ENCODE results near the gene ARHGAP31.

ARHGAP31 gene

DNA sequence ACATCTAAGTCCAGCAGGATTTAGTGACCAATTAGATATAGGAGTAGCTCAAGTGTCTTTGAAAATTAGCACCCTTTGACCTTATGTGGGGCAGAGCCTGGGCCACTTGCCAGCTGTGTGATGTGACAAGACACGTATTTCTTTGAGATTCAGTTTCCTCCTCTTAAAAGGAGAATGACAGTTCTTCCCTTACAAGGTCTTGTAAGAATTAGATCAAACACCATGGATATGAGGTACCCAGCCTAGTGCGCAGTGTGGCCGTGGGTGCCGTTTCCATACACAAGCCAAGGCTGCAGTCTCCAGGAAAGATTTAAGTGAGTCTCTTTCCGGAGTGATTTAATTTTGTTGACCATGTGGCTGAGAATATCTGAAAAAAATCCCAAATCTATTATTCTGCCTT is 46.3 kb downstream of the ARHGAP31 start (continued):
- TF ChIP-seq ZNF654 (tag by site-specific recombination; IDR thresholded peaks at IDR 0.05; ENCODE audit: low read depth) (no peak), ZNF660 (tag by site-specific recombination; IDR thresholded peaks at IDR 0.05) (no peak), ZNF791 (tag by site-specific recombination; IDR thresholded peaks at IDR 0.05) (no peak), KLF7 (tag by site-specific recombination; IDR thresholded peaks at IDR 0.05; ENCODE audit: borderline replicate concordance) (no peak), ZNF311 (tag by site-specific recombination; IDR thresholded peaks at IDR 0.05; ENCODE audit: borderline replicate concordance) (no peak), ZNF184 (tag by site-specific recombination; IDR thresholded peaks at IDR 0.05) (no peak), ZNF10 (tag by site-specific recombination; IDR thresholded peaks at IDR 0.05) (no peak)
- TF ChIP-seq, protein P1, sequence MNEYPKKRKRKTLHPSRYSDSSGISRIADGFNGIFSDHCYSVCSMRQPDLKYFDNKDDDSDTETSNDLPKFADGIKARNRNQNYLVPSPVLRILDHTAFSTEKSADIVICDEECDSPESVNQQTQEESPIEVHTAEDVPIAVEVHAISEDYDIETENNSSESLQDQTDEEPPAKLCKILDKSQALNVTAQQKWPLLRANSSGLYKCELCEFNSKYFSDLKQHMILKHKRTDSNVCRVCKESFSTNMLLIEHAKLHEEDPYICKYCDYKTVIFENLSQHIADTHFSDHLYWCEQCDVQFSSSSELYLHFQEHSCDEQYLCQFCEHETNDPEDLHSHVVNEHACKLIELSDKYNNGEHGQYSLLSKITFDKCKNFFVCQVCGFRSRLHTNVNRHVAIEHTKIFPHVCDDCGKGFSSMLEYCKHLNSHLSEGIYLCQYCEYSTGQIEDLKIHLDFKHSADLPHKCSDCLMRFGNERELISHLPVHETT (tag by site-specific recombination; IDR thresholded peaks at IDR 0.05): no peak
- TF ChIP-seq, protein P2, sequence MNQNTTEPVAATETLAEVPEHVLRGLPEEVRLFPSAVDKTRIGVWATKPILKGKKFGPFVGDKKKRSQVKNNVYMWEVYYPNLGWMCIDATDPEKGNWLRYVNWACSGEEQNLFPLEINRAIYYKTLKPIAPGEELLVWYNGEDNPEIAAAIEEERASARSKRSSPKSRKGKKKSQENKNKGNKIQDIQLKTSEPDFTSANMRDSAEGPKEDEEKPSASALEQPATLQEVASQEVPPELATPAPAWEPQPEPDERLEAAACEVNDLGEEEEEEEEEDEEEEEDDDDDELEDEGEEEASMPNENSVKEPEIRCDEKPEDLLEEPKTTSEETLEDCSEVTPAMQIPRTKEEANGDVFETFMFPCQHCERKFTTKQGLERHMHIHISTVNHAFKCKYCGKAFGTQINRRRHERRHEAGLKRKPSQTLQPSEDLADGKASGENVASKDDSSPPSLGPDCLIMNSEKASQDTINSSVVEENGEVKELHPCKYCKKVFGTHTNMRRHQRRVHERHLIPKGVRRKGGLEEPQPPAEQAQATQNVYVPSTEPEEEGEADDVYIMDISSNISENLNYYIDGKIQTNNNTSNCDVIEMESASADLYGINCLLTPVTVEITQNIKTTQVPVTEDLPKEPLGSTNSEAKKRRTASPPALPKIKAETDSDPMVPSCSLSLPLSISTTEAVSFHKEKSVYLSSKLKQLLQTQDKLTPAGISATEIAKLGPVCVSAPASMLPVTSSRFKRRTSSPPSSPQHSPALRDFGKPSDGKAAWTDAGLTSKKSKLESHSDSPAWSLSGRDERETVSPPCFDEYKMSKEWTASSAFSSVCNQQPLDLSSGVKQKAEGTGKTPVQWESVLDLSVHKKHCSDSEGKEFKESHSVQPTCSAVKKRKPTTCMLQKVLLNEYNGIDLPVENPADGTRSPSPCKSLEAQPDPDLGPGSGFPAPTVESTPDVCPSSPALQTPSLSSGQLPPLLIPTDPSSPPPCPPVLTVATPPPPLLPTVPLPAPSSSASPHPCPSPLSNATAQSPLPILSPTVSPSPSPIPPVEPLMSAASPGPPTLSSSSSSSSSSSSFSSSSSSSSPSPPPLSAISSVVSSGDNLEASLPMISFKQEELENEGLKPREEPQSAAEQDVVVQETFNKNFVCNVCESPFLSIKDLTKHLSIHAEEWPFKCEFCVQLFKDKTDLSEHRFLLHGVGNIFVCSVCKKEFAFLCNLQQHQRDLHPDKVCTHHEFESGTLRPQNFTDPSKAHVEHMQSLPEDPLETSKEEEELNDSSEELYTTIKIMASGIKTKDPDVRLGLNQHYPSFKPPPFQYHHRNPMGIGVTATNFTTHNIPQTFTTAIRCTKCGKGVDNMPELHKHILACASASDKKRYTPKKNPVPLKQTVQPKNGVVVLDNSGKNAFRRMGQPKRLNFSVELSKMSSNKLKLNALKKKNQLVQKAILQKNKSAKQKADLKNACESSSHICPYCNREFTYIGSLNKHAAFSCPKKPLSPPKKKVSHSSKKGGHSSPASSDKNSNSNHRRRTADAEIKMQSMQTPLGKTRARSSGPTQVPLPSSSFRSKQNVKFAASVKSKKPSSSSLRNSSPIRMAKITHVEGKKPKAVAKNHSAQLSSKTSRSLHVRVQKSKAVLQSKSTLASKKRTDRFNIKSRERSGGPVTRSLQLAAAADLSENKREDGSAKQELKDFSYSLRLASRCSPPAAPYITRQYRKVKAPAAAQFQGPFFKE (tag by site-specific recombination; IDR thresholded peaks at IDR 0.05; ENCODE audit: borderline replicate concordance): no peak
- TF ChIP-seq, protein P3, sequence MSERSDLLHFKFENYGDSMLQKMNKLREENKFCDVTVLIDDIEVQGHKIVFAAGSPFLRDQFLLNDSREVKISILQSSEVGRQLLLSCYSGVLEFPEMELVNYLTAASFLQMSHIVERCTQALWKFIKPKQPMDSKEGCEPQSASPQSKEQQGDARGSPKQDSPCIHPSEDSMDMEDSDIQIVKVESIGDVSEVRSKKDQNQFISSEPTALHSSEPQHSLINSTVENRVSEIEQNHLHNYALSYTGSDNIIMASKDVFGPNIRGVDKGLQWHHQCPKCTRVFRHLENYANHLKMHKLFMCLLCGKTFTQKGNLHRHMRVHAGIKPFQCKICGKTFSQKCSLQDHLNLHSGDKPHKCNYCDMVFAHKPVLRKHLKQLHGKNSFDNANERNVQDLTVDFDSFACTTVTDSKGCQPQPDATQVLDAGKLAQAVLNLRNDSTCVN (tag by site-specific recombination; optimal IDR thresholded peaks at IDR 0.05): no peak

DNA sequence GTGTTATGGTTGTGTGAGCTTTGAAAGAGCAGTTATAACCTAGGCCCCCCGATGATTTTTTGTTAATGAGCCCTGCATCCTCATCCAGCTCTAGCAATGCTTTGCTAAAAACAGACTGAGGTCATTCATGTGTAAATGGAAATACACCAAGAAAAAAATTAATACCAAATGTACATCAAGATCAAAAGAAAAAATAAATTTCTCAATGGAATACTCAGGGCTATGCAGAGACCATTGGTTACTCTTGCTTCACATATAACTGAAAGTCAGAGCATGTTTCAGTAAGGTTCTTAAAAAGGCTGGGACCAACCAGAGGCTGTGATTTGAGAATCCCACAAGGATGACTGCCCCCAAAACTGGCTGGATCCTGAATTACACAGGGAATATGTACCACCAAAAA is 48.0 kb downstream of the ARHGAP31 start:
- Histone ChIP-seq H3K27ac (ENCODE audit: extremely low read depth, low read depth, low read length) (no peak overlapping the region), H3K9me3 (ENCODE audit: control insufficient read depth, insufficient read depth, low read depth, low read length) (no peaks in the 10 kb centered on the region), H3K4me3 (ENCODE audit: low read depth, low read length) (no peak overlapping the region), H3K36me3 (ENCODE audit: control insufficient read depth in 2 of 2, insufficient read depth in 1 of 2, low read length in 2 of 2) (no peaks in the 10 kb centered on the region), H3K4me1 (ENCODE audit: control insufficient read depth, insufficient read depth, low read length) (no peaks in the 10 kb centered on the region)
- ChIA-PET POLR2A (no interaction called here), CTCF (no interaction called here)
- TF ChIP-seq, protein P4, sequence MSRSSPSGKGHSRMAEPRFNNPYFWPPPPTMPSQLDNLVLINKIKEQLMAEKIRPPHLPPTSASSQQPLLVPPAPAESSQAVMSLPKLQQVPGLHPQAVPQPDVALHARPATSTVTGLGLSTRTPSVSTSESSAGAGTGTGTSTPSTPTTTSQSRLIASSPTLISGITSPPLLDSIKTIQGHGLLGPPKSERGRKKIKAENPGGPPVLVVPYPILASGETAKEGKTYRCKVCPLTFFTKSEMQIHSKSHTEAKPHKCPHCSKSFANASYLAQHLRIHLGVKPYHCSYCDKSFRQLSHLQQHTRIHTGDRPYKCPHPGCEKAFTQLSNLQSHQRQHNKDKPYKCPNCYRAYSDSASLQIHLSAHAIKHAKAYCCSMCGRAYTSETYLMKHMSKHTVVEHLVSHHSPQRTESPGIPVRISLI (tag by site-specific recombination; IDR thresholded peaks at IDR 0.05): no peak

DNA sequence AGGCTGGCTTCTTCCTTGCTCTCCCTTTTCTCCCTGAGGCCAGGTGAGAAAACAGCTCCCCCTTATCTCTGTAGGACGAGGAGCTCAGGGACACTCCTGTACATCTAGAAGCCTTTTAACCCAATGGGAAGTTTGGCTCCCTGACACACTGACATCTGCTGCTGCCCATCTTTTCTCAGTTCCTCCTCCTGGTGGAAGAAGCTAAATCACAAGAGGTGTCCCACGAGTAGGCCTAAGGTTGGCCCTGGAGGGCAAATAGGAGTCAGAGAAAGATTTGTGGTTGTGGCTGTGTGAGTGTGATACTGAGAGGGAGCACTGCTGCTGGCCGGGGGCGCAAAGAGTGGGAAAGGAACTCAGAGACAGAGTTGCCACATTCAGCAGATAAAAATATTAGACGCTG is 49.5 kb downstream of the ARHGAP31 start:
- no peak overlapping the region for H3K27ac ChIP-seq (ENCODE audit: extremely low read depth, low read depth, low read length)
- TF ChIP-seq ZNF133 (tag by site-specific recombination; IDR thresholded peaks at IDR 0.05) (no peak), ZNF785 (tag by site-specific recombination; IDR thresholded peaks at IDR 0.05) (no peak), BCL11B (tag by site-specific recombination; IDR thresholded peaks at IDR 0.05; ENCODE audit: low read depth) (no peak), ZNF335 (tag by site-specific recombination; conservative IDR thresholded peaks at IDR 0.05) (no peak), ZNF10 (tag by site-specific recombination; IDR thresholded peaks at IDR 0.05) (no peak), MZF1 (tag by site-specific recombination; IDR thresholded peaks at IDR 0.05; ENCODE audit: borderline replicate concordance) (no peak), ZNF302 (tag by site-specific recombination; IDR thresholded peaks at IDR 0.05; ENCODE audit: low read depth) (no peak), ZNF514 (tag by site-specific recombination; IDR thresholded peaks at IDR 0.05) (no peak), OSR2 (tag by site-specific recombination; IDR thresholded peaks at IDR 0.05) (no peak), ZBTB21 (tag by site-specific recombination; IDR thresholded peaks at IDR 0.05) (no peak)
- TF ChIP-seq, protein P5, sequence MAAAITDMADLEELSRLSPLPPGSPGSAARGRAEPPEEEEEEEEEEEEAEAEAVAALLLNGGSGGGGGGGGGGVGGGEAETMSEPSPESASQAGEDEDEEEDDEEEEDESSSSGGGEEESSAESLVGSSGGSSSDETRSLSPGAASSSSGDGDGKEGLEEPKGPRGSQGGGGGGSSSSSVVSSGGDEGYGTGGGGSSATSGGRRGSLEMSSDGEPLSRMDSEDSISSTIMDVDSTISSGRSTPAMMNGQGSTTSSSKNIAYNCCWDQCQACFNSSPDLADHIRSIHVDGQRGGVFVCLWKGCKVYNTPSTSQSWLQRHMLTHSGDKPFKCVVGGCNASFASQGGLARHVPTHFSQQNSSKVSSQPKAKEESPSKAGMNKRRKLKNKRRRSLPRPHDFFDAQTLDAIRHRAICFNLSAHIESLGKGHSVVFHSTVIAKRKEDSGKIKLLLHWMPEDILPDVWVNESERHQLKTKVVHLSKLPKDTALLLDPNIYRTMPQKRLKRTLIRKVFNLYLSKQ (tag by site-specific recombination; IDR thresholded peaks at IDR 0.05; ENCODE audit: borderline replicate concordance): no peak

More for the DNA sequence above, 49.5 kb downstream of the ARHGAP31 start:
- Histone ChIP-seq H3K4me1 (ENCODE audit: control insufficient read depth, insufficient read depth, low read length) (no peaks in the 10 kb centered on the region), H3K4me3 (ENCODE audit: low read depth, low read length) (no peak overlapping the region), H3K36me3 (ENCODE audit: control insufficient read depth in 2 of 2, insufficient read depth in 1 of 2, low read length in 2 of 2) (no peaks in the 10 kb centered on the region), H3K9me3 (ENCODE audit: control insufficient read depth, insufficient read depth, low read depth, low read length) (no peaks in the 10 kb centered on the region)
- CTCF ChIA-PET: no interaction called here
- POLR2A ChIA-PET: no interaction called here
